Amniotic stem cell (primary cell): ENCODE data around the gene DMKN.
"Not testable (repeated sequence)": the region's sequence is repeated elsewhere in the genome, so short reads cannot be mapped to it uniquely, and the experiment has no call there.

ENCODE experiments used
- DNase-seq: peaks from one replicate; lab custom pipeline; 2025; lab: John Stamatoyannopoulos, UW

DMKN gene

GRCh38 chr19:35461788-35462187 lies 51.7 kb downstream of the DMKN start:
- not testable (repeated sequence) for DNase-seq

- no peak for DNase-seq
These were observed 52.4 kb downstream of the DMKN start for GRCh38 chr19:35461060-35461459.

DNA sequence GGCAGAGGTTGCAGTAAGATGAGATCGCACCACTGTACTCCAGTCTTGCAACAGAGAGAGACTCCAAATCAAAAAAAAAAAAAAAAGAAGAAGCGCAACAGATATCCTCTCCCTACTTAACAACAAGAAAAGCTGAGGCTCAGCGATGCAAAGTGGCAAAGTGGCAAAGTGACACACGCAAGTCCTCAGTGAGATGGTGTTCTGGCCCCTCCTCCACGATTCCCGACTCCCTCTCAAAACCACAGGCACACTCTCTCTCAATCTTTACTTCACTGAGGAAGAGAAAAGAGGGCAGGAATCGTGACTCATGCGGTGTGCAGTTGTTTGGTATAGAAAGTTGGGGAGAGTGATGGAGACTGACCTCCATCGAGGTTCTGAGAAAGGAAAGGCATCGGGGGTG lies 52.8 kb downstream of the DMKN start:
- no peak for DNase-seq

DNA sequence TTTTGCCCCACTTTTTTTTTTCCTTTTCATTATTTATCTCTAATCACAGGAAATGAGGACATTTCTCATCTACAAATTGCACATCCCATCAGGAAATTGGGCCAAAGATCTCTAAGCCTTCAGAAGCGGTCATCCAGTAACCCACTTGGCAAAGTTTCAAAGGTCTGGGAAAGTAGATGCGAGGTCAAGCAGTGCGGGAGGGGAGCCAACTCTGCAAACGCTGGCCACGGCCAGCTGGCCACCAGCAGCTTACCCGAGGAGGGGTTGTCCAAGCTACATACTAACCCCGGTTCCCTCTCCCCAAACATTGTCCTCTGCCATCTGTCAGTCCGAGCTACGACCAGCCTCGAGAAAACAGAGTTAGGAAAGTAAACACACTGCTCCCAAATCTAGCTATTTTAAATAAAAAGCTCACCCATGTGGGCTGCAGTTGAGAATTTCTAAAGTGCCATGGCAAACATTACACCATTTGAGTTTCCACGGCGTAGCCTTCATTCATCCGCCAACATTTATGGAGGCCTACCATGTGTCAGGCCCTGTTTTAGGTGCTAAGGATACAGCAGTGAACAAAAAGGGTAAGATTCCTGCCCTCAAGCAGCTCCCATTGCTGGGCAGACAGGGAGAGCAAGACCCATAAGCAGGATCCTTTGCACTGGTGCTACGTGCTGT lies 53.9 kb downstream of the DMKN start:
- no peak for DNase-seq

- DNase-seq, result no peak
These were observed 54.6 kb downstream of the DMKN start for GRCh38 chr19:35458731-35459391.

- DNase-seq, result no peak
These were observed 55.3 kb downstream of the DMKN start for GRCh38 chr19:35458192-35458591.

DNA sequence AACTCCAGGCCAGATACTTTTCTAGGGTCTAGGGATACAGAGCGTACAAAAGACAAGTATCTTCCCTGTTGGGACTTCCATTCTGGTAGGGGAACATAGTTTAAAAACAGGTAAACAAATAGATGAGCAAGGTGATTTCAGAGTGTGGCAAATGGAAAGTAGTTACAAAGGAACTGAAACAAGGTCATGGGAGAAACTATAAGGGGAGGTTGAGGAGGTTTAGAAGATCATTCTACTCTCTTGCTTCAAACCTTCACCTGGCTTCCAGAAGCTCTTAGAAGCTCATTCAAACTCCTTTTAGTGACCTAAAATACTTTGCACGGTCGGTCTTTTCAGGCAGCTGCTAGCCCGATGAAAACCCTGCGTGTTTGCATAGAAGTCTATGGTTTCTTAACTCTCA lies 56.3 kb downstream of the DMKN start:
- no peak for DNase-seq

GRCh38 chr19:35455616-35456201 lies 57.7 kb downstream of the DMKN start:
- DNase-seq, result no peak

GRCh38 chr19:35454663-35455062 lies 58.8 kb downstream of the DMKN start:
- no peak for DNase-seq

GRCh38 chr19:35451338-35452096 lies 61.9 kb downstream of the DMKN start:
- no peak for DNase-seq

DNA sequence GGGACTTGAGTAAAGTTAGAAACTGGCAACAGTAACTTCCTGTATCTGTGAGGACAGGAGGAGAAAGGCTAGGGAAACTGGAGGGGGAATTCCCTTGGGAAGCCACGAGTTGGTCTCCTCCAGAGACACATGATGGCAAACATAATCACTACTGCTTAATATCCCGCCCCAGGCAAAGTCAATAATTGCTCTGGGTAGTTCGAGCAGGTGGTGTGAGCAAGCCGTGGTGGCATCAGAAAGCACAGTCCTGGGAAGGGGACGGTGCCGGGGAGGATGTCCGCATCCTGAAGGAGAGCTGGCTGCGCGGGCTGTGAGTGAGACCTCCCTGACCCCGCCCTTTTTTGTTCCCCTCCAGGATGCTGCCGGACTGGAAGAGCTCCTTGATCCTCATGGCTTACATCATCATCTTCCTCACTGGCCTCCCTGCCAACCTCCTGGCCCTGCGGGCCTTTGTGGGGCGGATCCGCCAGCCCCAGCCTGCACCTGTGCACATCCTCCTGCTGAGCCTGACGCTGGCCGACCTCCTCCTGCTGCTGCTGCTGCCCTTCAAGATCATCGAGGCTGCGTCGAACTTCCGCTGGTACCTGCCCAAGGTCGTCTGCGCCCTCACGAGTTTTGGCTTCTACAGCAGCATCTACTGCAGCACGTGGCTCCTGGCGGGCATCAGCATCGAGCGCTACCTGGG lies 63.9 kb downstream of the DMKN start:
- no peak for DNase-seq

- no peak for DNase-seq
These were observed 65.6 kb downstream of the DMKN start, which contains the start of gene FFAR2 for GRCh38 chr19:35447606-35448469. FFAR2 (plus strand) TSS chr19:35448257; CDS start chr19:35449715, 1,458 bp downstream.
